HuH-7.5 (cell line): ENCODE results near the gene DCC.

Source experiments
- DNase-seq: peaks from one replicate; pipeline ENCODE4 v3.0.0; 2011; ENCODE audit warnings: low spot score

The DCC gene

DNA sequence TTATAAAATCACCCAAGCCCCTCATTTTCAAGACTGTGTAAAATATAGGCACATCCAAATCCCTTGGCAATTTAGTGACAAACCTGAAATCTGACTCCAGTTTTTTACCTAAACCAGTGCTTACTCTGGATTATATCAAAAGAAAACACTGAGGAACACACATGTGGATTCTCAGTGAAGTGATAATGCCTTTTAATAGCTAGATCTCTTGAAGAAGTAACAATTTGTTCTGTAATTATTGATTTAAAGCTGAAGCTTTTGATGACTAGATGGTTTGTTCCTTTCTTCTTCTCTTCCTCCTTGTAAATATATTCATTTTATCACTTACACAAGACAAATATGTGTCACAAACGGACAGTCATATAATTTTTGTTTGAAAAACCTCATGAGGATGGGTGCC lies 894.6 kb downstream of the DCC start:
- no peak for DNase-seq

DNA sequence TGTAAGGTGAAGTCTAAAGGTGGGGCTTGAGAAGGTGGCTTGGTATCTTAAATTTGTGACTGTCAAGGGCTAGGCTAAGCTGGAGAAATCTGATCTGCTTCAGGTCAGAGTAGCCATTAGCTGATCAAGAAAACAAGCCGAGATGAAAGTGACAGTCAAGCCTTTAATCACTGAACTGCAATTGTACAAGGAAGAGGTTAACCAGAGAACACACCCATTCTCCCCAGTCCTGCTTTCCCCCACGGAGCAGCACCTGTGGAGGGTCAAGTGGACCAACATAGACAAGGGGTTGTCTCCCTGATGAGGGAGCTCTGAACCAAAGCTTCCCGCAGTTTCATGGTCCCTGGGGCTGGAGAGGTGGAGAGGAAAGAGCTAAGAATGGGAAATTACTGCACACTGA lies 901.2 kb downstream of the DCC start:
- DNase-seq = no peak

DNA sequence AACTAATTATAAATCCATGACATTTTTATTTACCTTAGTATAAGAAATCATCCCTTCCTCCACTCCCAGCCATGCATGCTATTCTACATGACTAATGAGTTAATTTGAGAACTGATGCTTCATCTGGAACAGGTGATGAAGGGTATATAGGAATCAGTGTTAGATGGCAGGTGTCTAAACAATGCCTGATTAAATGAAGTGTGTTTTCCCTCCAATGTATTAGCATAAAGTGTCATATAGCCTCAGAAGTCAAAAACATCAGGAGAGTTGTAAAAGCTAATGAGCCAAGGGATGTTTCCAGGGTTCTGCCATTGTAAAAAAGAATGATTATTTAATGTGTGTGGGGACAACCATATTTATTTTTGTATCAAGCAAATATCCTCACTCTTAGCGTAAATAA lies 913.8 kb downstream of the DCC start:
- DNase-seq = no peak

DNA sequence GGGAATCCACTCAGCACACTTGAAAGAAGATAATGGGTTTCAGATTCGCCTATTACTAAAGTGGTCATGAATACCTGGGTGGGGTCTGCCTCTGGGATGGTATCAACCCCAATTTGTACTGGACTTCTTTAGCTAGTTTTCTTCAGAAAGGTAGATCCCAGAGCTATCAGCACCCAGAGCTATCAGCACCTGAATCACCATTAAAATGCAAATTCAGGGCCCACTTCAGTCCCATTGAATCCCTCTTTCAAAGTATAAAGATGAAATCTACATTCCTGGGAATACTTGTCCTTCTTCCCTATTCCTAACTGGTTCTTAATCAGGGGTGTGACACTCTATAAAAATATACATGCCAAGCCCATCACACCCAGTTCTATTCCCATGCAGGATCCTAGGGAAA lies 914.3 kb downstream of the DCC start:
- DNase-seq = no peak

DNA sequence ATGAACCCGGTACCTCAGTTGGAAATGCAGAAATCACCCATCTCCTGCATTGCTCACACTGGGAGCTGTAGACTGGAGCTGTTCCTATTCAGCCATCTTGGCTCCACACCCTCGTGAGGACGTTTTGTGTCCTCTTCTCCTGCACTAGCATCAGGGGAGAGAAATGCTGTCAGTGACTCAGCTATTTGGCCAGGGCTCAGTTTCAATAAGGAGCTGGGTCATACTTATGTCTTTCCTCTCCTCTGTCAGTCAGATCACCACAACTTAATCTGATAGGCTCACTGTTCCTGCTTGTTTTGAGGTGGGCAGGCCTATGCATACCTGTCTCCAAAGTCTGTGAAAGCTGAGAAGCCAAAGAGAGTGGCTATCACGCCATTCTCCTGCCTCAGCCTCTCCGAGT lies 921.2 kb downstream of the DCC start:
- no peak for DNase-seq

DNA sequence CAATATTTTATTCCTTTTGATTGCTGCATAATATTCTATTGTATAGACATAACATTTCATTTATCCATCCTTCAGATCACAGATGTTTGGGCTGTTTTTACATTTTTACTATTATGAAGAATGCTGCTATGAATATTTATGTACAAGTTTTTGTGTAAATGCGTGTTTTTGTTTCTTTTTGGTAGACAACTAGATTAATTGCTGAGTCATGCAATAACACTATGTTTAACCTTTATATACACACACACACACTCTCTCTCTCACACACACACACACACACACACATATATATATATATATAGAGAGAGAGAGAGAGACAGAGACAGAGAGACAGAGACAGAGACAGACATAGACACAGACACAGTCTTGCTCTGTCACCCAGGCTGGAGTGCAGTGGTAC lies 926.9 kb downstream of the DCC start:
- no peak for DNase-seq

DNA sequence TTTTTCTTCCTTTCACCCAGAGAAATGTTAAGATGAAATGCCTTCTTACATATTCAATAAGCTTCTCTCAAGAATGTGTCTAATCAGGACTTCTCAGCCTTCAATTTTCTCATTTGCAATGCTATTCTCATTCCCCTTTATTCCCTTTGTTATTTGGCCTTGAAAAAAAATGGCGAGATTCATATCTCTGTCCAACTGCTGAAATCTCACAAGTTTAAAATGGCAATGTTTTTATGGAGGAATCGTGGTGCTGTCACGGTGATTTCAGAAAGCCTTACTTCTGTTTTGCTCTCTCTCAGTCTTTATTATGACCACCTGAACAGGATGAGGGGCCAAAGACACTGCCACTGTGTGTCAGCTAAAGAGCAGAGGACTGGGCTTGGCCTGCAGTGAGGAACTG lies 928.5 kb downstream of the DCC start:
- no peak for DNase-seq

DNA sequence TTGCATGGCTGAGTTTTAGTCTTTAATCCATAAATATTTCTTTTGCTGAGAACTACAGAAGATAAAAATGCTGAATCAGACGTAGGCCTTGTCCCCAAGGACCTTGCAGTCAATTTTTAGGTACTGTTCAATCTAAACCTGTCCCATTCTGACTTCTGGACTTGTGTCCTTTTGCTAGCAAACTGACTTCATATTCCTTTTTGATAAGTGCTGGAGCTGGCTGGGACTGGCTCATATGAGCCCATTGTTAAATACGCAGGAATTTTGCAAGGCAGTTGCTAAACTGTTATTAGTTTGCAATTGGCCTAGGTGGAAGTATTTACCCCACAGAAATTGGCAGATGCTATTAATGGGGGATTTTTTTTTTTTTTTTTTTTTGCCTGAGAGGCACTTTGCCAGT lies 941.4 kb downstream of the DCC start:
- DNase-seq = no peak

DNA sequence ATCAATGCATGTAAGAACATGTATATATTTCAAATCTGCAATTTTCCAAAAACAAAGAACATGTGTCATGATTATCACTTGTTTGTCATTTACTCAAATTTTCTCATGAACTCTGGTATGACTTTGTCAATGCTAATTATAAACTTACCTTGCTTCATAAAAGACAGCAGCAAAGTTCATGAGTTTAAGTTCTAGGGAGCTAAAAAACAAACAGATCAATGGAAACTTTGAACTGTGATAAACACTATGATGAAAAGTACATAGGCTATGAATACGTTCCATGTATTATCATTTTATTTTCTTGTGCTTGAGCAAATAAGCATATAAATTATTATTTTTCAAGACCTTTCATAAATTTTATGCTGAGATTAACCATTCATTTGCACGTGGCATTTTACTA lies 943.7 kb downstream of the DCC start:
- no peak for DNase-seq

DNA sequence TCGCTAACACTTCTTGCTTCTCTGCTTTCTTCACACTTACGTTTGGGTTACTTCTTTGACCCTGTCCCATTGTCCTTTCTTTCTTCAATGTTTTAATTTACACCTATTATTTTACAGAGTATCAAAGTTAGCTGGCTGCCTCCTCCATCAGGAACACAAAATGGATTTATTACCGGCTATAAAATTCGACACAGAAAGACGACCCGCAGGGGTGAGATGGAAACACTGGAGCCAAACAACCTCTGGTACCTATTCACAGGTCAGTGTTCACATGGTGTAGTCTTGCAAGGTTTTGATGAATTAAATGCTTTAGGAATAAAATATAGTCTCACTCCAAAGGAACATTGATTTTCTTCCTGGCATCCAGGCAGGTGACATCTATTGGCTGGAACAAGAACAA lies 965.5 kb downstream of the DCC start:
- DNase-seq = no peak

DNA sequence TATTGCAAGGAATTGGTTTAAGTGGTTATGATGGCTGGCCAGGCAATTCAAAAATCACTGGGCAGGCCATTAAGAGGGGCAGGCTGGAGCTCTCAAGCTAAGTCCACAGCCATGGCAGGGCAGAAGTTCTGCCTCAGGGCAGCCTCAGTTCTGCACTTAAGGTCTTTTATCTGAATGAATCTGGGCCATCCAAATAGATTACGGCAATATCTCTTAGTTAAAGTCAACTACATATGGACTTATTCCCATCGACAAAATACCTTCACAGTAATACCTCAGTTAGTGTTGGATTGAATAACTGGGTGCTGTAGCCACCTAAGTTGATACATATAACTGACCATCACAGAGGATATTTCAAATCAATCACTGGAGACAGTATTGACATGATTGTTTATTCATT lies 979.6 kb downstream of the DCC start:
- DNase-seq = no peak

DNA sequence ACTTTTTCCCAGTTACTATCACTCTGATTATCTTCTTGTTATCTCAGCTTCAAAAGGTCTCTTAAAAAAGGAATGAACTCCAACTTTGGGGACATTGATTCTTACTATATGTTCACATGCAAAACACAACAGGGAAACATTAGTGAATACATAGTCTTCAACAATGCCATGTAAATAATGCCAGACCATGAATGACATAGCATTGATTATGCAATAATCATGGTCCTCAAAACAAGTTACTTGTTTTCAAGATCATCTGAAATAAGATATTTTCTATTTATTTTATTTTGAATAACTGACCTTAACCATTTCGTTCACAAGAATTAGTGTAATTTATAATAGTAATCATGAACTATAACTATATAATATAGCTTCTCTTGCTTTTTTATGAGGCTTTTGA lies 982.2 kb downstream of the DCC start:
- DNase-seq = no peak

DNA sequence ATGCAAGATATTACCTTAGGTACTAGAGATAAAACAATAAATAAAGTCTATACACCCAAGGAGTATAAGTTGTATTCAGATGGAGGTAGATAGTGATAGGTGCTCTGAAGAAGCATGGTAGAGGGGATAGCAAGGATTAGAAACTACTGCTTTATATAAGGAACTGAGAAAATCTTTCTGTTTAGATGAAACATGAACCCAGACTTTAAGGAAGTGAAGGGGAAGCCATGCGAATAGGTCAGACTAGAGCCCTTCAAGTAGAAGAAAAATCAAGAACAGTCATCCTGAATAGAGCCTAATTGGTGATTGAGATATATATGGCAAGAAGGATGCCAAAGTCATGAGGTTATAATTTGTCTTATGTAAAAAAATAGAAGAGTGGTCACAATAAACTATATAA lies 984.4 kb downstream of the DCC start:
- no peak for DNase-seq

DNA sequence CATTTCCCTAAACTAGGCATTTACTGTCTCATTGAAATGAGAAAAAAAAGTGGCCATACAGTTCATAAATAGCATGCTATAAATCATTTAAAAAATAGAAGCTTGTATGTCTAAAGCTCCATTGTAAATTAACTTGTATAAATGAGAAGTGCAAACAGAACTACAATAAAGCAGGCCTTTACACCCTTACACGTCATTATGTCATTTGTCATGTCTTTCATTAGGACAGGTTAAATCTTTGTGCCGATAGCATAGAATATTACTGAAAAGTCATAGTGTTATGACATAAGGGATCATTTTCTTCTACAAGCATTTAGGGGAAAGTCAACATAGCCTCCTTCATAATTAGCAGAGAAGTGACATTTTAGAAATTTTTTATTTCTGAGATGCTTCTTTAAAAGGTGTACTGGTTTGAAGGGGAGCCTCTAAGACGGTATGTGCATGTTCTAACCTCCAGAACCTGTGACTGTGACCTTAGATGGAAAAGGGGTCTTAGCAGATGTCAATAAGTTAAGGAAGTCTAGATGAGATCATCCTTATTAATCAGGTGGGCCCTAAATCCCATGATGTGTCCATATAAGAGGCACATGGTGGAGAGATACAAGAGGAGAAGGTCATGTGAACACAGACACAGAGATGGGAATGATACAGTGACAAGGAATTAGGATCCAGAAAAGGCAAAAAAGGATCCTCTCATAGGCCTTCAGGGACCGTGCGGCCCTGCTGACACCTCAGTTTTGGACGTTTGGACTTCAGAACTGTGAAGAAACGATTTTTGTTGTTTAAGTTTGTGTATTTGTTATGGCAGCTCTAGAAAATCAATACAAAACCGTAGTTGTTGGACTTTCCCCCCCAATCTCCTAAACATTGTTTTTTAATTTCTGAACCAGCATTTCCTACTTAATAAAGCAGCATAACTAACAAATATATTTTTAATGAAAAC lies 1020.8 kb downstream of the DCC start:
- no peak for DNase-seq

DNA sequence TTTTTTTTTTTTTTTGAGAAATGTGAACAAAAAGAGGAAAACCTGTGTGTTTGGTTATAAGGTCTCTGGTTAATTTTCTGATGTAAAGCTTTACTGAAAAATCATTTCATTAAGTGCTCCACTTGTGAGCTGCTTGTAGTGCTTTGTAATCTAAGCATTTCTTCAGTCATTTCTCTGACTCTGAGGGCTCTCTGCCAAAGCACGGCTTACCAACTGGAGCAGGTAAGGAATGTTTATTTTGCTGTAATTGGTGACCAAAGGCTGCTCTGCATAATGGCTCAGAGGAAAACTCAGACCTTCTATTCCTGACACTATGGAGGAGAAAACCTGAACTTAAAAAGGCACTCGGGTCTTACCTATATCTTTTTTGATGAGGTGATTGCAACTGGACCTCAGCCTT lies 1035.6 kb downstream of the DCC start:
- no peak for DNase-seq

DNA sequence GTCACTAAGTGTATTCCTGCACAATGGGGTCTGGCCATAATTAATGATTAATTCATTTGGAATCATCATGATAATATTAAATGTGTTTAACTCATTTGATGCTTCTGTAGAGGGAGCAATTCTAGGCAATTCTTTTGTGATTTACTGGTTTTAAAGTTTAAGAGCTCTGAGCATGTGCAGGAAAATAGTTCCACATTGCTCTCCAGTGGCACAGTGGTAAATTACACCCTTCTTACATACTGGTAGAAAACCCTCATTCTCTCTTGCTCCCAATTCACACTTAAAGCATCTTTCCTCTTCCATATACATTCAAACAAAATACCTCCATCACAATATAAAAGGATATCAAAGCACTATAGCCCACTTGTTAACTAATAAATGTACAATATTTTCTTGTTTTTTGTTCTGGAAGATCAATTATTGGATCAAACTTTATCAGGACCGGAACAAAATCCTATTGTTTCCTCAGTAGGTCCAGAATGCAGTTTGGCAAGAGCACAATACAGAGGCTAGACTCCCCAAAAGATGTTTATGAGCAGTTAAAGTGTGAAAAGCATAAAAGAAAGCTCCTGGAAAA lies 1040.2 kb downstream of the DCC start:
- DNase-seq = no peak

DNA sequence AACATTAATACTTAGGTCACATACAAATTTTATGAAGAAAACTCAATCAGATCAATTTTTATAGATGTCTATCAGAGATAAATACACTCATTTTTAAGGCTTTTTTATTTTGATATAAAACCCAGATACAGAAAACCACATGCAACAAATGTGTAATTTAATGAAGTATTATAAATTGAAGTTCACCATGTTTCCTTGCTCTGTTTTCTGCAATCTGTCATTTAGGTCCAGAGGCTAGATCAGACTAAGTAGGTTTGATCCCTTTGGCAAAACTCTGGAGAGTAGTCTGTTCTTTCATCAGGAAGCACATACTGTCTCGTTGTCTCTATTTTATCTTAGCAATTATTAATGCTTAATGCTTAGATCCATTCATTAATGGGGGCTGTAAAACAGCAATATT lies 1042.9 kb downstream of the DCC start:
- no peak for DNase-seq

DNA sequence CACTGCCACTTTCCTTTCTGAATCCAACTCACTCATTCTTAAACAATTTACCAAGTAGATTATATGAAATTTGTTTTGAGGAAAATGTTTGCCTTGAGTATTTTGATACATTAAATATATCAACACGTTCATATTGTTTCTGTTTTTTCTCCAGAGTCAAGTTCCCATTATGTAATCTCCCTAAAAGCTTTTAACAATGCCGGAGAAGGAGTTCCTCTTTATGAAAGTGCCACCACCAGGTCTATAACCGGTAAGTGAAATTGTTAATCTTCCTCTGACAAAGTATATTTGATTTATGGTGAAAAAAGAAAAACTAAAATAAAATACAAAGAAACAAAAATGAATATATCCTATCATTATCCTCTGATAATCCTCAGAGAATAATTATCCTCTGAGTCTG lies 1045.9 kb downstream of the DCC start:
- DNase-seq = no peak

DNA sequence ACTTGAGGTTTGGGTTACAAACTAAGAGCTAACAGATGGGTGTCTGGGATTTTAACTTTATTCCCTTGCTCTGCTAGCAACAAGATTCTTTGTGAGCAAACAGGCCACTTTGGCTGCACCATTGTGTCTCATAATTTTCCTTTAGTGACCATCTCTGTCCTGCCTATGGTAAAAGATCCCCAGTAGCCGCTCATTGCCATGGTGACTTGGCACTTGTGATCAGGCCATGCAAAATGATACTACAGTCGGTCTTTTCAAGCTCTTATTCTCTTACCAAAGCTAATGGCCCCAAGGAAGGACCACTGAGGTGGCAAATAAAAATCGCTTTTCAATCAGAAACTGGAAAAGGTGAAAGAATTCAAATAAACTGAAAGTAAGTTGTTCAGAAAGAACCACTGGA lies 1047.6 kb downstream of the DCC start:
- no peak for DNase-seq

DNA sequence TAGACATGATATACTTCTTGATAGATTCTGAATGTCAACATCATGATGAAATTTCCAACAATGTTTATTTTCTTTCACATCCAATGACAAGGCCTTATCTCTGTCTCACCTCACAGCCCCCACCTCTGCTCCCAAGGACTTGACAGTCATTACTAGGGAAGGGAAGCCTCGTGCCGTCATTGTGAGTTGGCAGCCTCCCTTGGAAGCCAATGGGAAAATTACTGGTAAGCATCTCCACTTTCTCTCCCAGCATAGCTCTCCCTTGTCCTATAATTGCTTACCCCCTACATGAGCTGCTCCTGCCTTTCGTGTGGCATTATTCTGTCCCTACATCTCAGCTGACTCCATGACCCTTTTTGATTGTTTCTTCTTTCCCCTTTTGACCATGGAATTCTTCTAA lies 1062.7 kb downstream of the DCC start:
- no peak for DNase-seq

DNA sequence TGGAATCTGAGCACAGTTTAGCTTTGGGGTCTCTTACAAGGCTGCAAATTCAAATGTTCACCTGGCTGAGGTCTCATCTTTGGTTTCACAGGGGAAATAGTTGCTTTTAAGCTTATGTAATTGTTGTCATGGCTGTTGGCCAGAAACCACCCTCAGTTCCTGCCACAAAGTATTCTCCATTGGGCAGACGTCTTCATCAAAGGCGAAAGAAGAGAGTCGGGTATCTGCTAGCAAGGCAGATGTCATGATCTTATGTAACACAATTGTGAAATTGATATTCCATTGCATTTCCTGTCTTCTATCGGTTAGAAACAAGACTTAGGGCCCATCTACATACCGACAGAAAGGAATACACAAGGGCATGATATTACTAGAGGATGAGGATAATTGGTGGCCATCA lies 1068.3 kb downstream of the DCC start:
- no peak for DNase-seq

DNA sequence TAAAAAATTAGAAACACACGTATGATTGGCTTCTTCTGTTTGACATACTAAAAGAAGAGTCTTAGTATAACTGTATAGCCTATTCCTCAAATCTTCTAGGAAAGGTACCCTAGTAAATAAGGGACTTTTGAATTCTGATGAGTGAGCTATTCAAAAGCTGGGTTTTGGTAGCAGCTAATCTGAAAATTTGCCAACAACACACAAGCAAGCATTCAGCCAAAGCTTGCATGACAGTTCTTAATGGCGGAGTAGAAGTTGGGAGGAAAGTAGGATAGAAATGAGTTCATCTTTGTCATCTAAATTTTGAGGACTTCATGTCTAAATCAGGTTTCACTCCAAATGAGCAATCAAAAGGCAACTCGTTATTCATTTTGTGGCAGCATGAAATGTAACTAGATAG lies 1071.5 kb downstream of the DCC start:
- DNase-seq = no peak

DNA sequence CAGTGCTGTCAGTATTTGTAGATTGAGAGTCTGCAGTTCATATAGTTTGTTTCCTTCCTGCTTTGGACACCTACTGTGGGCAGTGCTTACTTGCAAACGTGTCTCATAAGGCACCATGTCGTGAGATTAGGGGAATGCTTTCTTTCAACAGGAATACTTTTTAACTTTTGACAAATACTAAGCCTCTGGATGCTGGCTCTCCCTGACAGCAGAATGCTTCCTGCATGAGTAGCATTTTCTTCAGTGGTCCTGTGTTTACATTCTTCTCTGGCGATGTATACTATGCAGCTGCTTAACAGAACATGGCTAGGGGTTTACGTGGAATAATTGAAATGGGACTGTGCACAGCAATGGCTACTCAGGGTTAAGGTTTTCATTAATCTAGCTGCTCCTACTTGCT lies 1077.0 kb downstream of the DCC start:
- DNase-seq = no peak

DNA sequence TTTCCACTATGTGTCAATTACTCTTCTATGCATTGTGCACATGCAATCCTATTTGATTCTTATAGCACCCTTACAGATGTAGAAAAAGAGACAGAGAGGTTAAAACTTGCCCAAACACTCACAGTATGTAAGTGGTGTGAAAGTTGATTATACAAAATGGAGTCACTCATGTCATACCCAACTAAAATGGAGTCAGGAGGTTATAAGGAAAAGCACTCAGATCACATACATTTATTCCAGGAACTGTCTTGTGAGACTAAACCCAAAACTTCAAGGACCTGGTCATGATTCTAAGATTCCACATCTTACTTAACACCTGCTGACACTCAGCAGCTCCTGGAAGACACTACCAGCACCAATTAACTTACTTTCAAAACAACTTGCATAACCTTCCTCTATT lies 1081.9 kb downstream of the DCC start:
- no peak for DNase-seq
